GM23338 (cell line): ENCODE results near the gene SLC30A1. TPM values are rescaled to one million over a fixed set of nuclear protein-coding genes. Genes with fewer than 3 reads are reported as not detected.

Source experiments
- ATAC-seq: fragments of 200-7000 bp; cut with Tn5 transposase; 3 replicates; pipeline ENCODE4 v1.9.1; 2020
- DNase-seq: peaks from one replicate; pipeline ENCODE4 v3.0.0-alpha.2; 2015; ENCODE audit warnings: low spot score
- H2AFZ ChIP-seq: fragments of 200-600 bp; sonication (generic); 2 replicates; pipeline ENCODE4 v1.8.0; 2016; ENCODE audit warnings: antibody characterized with exemption, mild to moderate bottlenecking, moderate library complexity
- H3F3A ChIP-seq: fragments of 200-600 bp; sonication (generic); replicated peaks from 2 replicates; pipeline ENCODE4 v1.8.0; 2017; ENCODE audit warnings: antibody characterized with exemption, mixed run types, low read depth
- H3K27ac ChIP-seq: fragments of 200-600 bp; sonication (generic); 2 replicates; pipeline ENCODE4 v1.6.1; 2016; ENCODE audit warnings: low read depth
- H3K27me3 ChIP-seq: fragments of 200-600 bp; sonication (generic); 2 replicates; pipeline ENCODE4 v1.8.0; 2016; ENCODE audit warnings: mild to moderate bottlenecking, mixed run types, moderate library complexity; ENCODE audit not compliant: insufficient read depth
- H3K36me3 ChIP-seq: fragments of 200-600 bp; sonication (generic); 2 replicates; pipeline ENCODE4 v1.8.0; 2016; ENCODE audit warnings: mild to moderate bottlenecking; ENCODE audit not compliant: insufficient read depth
- H3K4me1 ChIP-seq: fragments of 200-600 bp; sonication (generic); 2 replicates; pipeline ENCODE4 v1.8.0; 2016; ENCODE audit warnings: mild to moderate bottlenecking, moderate library complexity; ENCODE audit not compliant: insufficient read depth
- H3K4me2 ChIP-seq: fragments of 200-600 bp; sonication (generic); 2 replicates; pipeline ENCODE4 v1.7.1; 2017; ENCODE audit warnings: mixed run types
- H3K4me3 ChIP-seq: fragments of 200-600 bp; sonication (generic); 2 replicates; pipeline ENCODE4 v1.6.1; 2016; ENCODE audit warnings: mixed run types
- H3K79me2 ChIP-seq: fragments of 200-600 bp; sonication (generic); replicated peaks from 2 replicates; pipeline ENCODE4 v1.8.0; 2017; ENCODE audit warnings: mild to moderate bottlenecking; ENCODE audit not compliant: insufficient read depth
- H3K9me2 ChIP-seq: fragments of 200-600 bp; sonication (generic); 2 replicates; pipeline ENCODE4 v1.8.0; 2017; ENCODE audit not compliant: insufficient read depth
- H4K20me1 ChIP-seq: fragments of 200-600 bp; sonication (generic); replicated peaks from 2 replicates; pipeline ENCODE4 v1.8.0; 2017; ENCODE audit warnings: mild to moderate bottlenecking; ENCODE audit not compliant: insufficient read depth
- H3K27ac Mint-ChIP-seq: 2 replicates; pipeline ENCODE4 v1.8.0; 2020; ENCODE audit warnings: inconsistent platforms, mild to moderate bottlenecking, moderate library complexity, mixed read lengths
- H3K27me3 Mint-ChIP-seq: 3 replicates; pipeline ENCODE4 v1.8.0; 2022; ENCODE audit warnings: low read depth, mild to moderate bottlenecking, moderate library complexity, mixed read lengths, inconsistent platforms; ENCODE audit not compliant: insufficient read depth, poor library complexity
- H3K36me3 Mint-ChIP-seq: 3 replicates; pipeline ENCODE4 v1.8.0; 2021; ENCODE audit warnings: low read depth, mild to moderate bottlenecking, inconsistent platforms, moderate library complexity, mixed read lengths
- H3K4me1 Mint-ChIP-seq: 3 replicates; pipeline ENCODE4 v1.8.0; 2020; ENCODE audit warnings: mild to moderate bottlenecking, inconsistent platforms, mixed read lengths
- H3K4me3 Mint-ChIP-seq: 3 replicates; pipeline ENCODE4 v1.8.0; 2021; ENCODE audit warnings: moderate library complexity, mild to moderate bottlenecking, inconsistent platforms, mixed read lengths
- H3K9me3 Mint-ChIP-seq: 3 replicates; pipeline ENCODE4 v1.8.0; 2020; ENCODE audit warnings: moderate library complexity, mild to moderate bottlenecking, inconsistent platforms, mixed read lengths
- CREB1 ChIP-seq: fragments of 250-450 bp; sonication (Bioruptor Pico); IDR thresholded peaks from 2 replicates; pipeline ENCODE4 v1.5.0; 2020; ENCODE audit warnings: low read depth, mild to moderate bottlenecking, moderate library complexity
- CTCF ChIP-seq, 2 experiments: fragments of 200-600 bp in 1 of 2; sonication (generic) in 1 of 2; conservative IDR thresholded peaks; 2 replicates each; pipeline versions ENCODE4 v1.5.1 to v1.6.1; 2016 to 2017; ENCODE audit warnings: antibody characterized with exemption in 2 of 2, low read depth in 2 of 2, mild to moderate bottlenecking in 2 of 2, moderate library complexity in 1 of 2
- EZH2 ChIP-seq: fragments of 200-600 bp; sonication (generic); IDR thresholded peaks from one replicate; pipeline ENCODE4 v1.8.0; 2017; ENCODE audit warnings: antibody characterized with exemption, mild to moderate bottlenecking, low read depth; ENCODE audit not compliant: unreplicated experiment
- JUNB ChIP-seq: IDR thresholded peaks from one replicate; pipeline ENCODE4 v1.6.1; 2016; ENCODE audit warnings: antibody characterized with exemption; ENCODE audit not compliant: unreplicated experiment
- NANOG ChIP-seq: IDR thresholded peaks from 2 replicates; pipeline ENCODE4 v1.6.1; 2016; ENCODE audit warnings: antibody characterized with exemption, borderline replicate concordance
- POLR2AphosphoS5 ChIP-seq: IDR thresholded peaks from 2 replicates; pipeline ENCODE4 v1.6.1; 2016; ENCODE audit warnings: antibody characterized with exemption, low read depth
- STAT1 ChIP-seq: IDR thresholded peaks from one replicate; pipeline ENCODE4 v1.6.1; 2016; ENCODE audit warnings: antibody characterized with exemption; ENCODE audit not compliant: unreplicated experiment
- ZNF114 ChIP-seq: fragments of 250-450 bp; sonication (Bioruptor Pico); IDR thresholded peaks from 2 replicates; pipeline ENCODE4 v1.5.0; 2020; ENCODE audit warnings: mild to moderate bottlenecking, moderate library complexity
- ZNF331 ChIP-seq: fragments of 250-450 bp; sonication (Bioruptor Pico); IDR thresholded peaks from 2 replicates; pipeline ENCODE4 v1.5.0; 2020; ENCODE audit warnings: low read depth, mild to moderate bottlenecking, moderate library complexity
- polyA plus RNA-seq: library from polyadenylated mRNA; unstranded; fragments of >200 nt; fragmentation: Nextera tagmentation; extraction: Ambion mirVana; gene quantifications from 2 replicates; pipeline ENCODE4 v1.2.1, GENCODE V29; 2016
- total RNA-seq: library from RNA; depleted of rRNA; stranded (reverse); fragments of >200 nt; shearing (Covaris generic); gene quantifications from 2 replicates; pipeline ENCODE4 v1.2.3, GENCODE V29; 2014
- TF ChIP-seq, protein P1 (sequence below): IDR thresholded peaks from one replicate; pipeline ENCODE4 v1.6.1; 2018; ENCODE audit warnings: antibody characterized with exemption; ENCODE audit not compliant: unreplicated experiment

The SLC30A1 gene
- total and polyA plus RNA-seq, 2 experiments from 2014 or later, result 3.3 to 17.7 TPM

DNA sequence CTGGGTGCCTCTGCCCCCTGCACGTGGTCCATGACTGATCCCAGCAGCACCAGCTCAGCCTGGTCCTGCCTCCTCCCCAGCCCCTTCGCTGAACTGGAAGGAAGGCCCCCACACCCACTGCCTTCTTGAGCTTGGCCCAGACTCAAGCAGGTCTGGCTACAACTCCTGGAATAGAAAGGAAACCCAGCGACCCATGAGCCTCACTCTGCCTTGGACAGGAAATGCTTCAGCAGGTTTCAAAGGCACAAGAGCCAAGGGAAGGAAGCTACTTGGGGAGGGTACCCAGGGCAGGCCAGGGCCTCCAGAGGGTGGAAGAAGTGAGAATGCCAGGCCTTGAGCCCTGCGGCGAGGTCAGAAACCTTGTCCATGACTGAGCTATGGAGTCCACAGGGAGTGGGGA is 51.1 kb downstream of the SLC30A1 start (continued):
- TF ChIP-seq CTCF (conservative IDR thresholded peaks at IDR 0.05; ENCODE audit: low read depth in 2 of 2) (no peak), ZNF114 (CRISPR knock-in tag) (no peak), NANOG (no peak)

GRCh38 chr1:211527006-211527405 is 52.0 kb downstream of the SLC30A1 start:
- Histone ChIP-seq H3K36me3 (no peaks in the 10 kb centered on the region), H3K27me3 (no peaks in the 10 kb centered on the region), H3K4me3 (no peak overlapping the region), H2AFZ (no peak overlapping the region), H3K4me1 (no peaks in the 10 kb centered on the region), H3K9me2 (no peaks in the 10 kb centered on the region), H3K27ac (no peak overlapping the region), H3F3A (no peaks in the 10 kb centered on the region), H3K79me2 (no peaks in the 10 kb centered on the region), H3K4me2 (no peak overlapping the region), H4K20me1 (no peaks in the 10 kb centered on the region)
- no peak overlapping the region for H3K27ac Mint-ChIP-seq
- ATAC-seq (no peak), DNase-seq (no peak)
- H3K9me3 Mint-ChIP-seq, result no peaks in the 10 kb centered on the region; the same call in 2 of the 3 replicates
- no peak overlapping the region for H3K4me3 Mint-ChIP-seq
- H3K4me1 Mint-ChIP-seq, result peaks cover 7% of the 10 kb centered on the region
- H3K27me3 Mint-ChIP-seq, result peaks cover 5% of the 10 kb centered on the region
- TF ChIP-seq ZNF331 (CRISPR knock-in tag) (no peak), NANOG (no peak), ZNF114 (CRISPR knock-in tag) (no peak), STAT1 (no peak), EZH2 (no peak), POLR2AphosphoS5 (no peak), JUNB (no peak), CREB1 (CRISPR knock-in tag) (no peak)
- TF ChIP-seq, protein P1, sequence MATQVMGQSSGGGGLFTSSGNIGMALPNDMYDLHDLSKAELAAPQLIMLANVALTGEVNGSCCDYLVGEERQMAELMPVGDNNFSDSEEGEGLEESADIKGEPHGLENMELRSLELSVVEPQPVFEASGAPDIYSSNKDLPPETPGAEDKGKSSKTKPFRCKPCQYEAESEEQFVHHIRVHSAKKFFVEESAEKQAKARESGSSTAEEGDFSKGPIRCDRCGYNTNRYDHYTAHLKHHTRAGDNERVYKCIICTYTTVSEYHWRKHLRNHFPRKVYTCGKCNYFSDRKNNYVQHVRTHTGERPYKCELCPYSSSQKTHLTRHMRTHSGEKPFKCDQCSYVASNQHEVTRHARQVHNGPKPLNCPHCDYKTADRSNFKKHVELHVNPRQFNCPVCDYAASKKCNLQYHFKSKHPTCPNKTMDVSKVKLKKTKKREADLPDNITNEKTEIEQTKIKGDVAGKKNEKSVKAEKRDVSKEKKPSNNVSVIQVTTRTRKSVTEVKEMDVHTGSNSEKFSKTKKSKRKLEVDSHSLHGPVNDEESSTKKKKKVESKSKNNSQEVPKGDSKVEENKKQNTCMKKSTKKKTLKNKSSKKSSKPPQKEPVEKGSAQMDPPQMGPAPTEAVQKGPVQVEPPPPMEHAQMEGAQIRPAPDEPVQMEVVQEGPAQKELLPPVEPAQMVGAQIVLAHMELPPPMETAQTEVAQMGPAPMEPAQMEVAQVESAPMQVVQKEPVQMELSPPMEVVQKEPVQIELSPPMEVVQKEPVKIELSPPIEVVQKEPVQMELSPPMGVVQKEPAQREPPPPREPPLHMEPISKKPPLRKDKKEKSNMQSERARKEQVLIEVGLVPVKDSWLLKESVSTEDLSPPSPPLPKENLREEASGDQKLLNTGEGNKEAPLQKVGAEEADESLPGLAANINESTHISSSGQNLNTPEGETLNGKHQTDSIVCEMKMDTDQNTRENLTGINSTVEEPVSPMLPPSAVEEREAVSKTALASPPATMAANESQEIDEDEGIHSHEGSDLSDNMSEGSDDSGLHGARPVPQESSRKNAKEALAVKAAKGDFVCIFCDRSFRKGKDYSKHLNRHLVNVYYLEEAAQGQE, result no peak
- H3K36me3 Mint-ChIP-seq, result no peaks in the 10 kb centered on the region
